WTC11 (cell line): ENCODE measurements around the gene CAT.

ENCODE experiments used
- ELF4 ChIP-seq: sonication (generic); formaldehyde crosslinking; IDR thresholded peaks from 2 replicates; pipeline ENCODE4 v1.8.1; 2022; ENCODE audit warnings: low read depth, mild to moderate bottlenecking, moderate library complexity, missing genetic modification reagents
- GTF2I ChIP-seq: fragments of 250-450 bp; sonication (Bioruptor Pico); conservative IDR thresholded peaks from 2 replicates; pipeline ENCODE4 v1.4.0; 2021; ENCODE audit warnings: mild to moderate bottlenecking
- MAX ChIP-seq: sonication (generic); formaldehyde crosslinking; IDR thresholded peaks from 2 replicates; pipeline ENCODE4 v1.8.0; 2022; ENCODE audit warnings: mild to moderate bottlenecking, missing genetic modification reagents
- RORB ChIP-seq: fragments of 250-450 bp; sonication (Bioruptor Pico); IDR thresholded peaks from 2 replicates; pipeline ENCODE4 v1.9.0; 2021; ENCODE audit warnings: mild to moderate bottlenecking
- STAT6 ChIP-seq: sonication (generic); formaldehyde crosslinking; conservative IDR thresholded peaks from 2 replicates; pipeline ENCODE4 v1.8.1; 2023; ENCODE audit warnings: mild to moderate bottlenecking, low read depth, missing genetic modification reagents, moderate library complexity
- ZNF263 ChIP-seq: sonication (generic); formaldehyde crosslinking; IDR thresholded peaks from 2 replicates; pipeline ENCODE4 v1.8.1; 2022; ENCODE audit warnings: low read depth, mild to moderate bottlenecking, moderate library complexity, missing genetic modification reagents
- TF ChIP-seq, protein P1 (sequence below): fragments of 250-450 bp; sonication (Bioruptor Pico); IDR thresholded peaks from 2 replicates; pipeline ENCODE4 v1.9.0; 2021; ENCODE audit warnings: mild to moderate bottlenecking
- TF ChIP-seq, protein P2 (sequence below): fragments of 200-600 bp; IDR thresholded peaks from 2 replicates; pipeline ENCODE4 v1.8.0; 2022; ENCODE audit warnings: antibody characterized with exemption

DNA sequence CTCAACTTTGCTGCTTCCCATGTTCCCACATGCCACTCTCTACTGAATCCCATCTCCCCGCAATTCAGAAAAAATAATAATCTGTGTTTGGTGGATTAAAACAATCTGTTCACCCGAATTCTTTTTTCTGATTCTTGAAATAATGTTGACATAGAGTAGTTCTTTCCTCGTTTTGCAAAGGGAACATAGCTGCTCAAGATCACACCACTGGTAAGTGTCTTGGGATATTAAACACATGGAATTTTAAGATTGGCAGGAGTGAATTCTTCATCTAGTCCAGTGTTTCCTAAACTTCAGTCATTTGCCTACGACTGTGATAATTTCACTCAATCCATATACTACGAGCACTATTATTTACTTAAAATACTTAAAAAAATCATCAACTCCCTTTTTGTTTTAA lies 68.9 kb downstream of the CAT start:
- no peak for TF ChIP-seq MAX (CRISPR knock-in tag)
- TF ChIP-seq ZNF263 (CRISPR knock-in tag) = no peak
- no peak for TF ChIP-seq RORB (CRISPR knock-in tag)
- no peak for TF ChIP-seq ELF4 (CRISPR knock-in tag)
- TF ChIP-seq STAT6 = no peak
- no peak for TF ChIP-seq GTF2I (CRISPR knock-in tag)
- TF ChIP-seq, protein P1, sequence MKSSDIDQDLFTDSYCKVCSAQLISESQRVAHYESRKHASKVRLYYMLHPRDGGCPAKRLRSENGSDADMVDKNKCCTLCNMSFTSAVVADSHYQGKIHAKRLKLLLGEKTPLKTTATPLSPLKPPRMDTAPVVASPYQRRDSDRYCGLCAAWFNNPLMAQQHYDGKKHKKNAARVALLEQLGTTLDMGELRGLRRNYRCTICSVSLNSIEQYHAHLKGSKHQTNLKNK (CRISPR knock-in tag) = no peak
- TF ChIP-seq, protein P2, sequence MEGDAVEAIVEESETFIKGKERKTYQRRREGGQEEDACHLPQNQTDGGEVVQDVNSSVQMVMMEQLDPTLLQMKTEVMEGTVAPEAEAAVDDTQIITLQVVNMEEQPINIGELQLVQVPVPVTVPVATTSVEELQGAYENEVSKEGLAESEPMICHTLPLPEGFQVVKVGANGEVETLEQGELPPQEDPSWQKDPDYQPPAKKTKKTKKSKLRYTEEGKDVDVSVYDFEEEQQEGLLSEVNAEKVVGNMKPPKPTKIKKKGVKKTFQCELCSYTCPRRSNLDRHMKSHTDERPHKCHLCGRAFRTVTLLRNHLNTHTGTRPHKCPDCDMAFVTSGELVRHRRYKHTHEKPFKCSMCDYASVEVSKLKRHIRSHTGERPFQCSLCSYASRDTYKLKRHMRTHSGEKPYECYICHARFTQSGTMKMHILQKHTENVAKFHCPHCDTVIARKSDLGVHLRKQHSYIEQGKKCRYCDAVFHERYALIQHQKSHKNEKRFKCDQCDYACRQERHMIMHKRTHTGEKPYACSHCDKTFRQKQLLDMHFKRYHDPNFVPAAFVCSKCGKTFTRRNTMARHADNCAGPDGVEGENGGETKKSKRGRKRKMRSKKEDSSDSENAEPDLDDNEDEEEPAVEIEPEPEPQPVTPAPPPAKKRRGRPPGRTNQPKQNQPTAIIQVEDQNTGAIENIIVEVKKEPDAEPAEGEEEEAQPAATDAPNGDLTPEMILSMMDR = no peak
